HCT116 (cell line): Measurements from ENCODE around the gene KRTCAP3. TPM values are rescaled to one million over a fixed set of nuclear protein-coding genes. Genes with fewer than 3 reads are reported as not detected.

Experiments used
- ATAC-seq: fragments of 200-7000 bp; cut with Tn5 transposase; 2 replicates; pipeline ENCODE4 v1.9.1; 2020; ENCODE audit warnings: mild to moderate bottlenecking, moderate library complexity
- BruUV-seq: library from RNA; stranded (reverse); fragments of 400-500 nt; replicated peaks from 2 replicates; lab custom pipeline; 2021; lab: Mats Ljungman, UMichigan
- CTCF ChIA-PET: fragments of 300-600 bp; sonication (Branson Sonifier 250); formaldehyde crosslinking; loops from one replicate; lab custom pipeline; 2021; ENCODE audit warnings: antibody characterized with exemption; lab: Charles Lee
- POLR2A ChIA-PET: fragments of 300-600, 350-600 bp; sonication (Branson Sonifier 250); formaldehyde crosslinking; loops from one replicate; lab custom pipeline; 2021; ENCODE audit warnings: antibody characterized with exemption; lab: Charles Lee
- RAD21 ChIA-PET, 2 experiments: fragments of 300-600 bp; sonication (Branson Sonifier 250); formaldehyde crosslinking; loops; one replicate each; lab custom pipeline; 2023; ENCODE audit warnings: low total read pairs in 2 of 2; ENCODE audit not compliant: uncharacterized antibody in 2 of 2, unreplicated experiment in 2 of 2, low non-redundant PET in 1 of 2; lab: Charles Lee
- DNase-seq: peaks from one replicate; pipeline ENCODE4 v3.0.0-alpha.2; 2010; ENCODE audit warnings: low read depth, low spot score
- H2AFZ ChIP-seq: fragments of 200-600 bp; shearing (Covaris generic), sonication (generic); 2 replicates; pipeline ENCODE4 v1.6.1; 2017; ENCODE audit warnings: low read depth, mixed run types, mixed read lengths, antibody characterized with exemption, low read length; ENCODE audit not compliant: poor library complexity, severe bottlenecking
- H3K27ac ChIP-seq: 2 replicates; pipeline ENCODE4 v1.5.1; 2012; ENCODE audit warnings: low read depth, low read length
- H3K27me3 ChIP-seq: fragments of 200-600 bp; sonication (generic); 2 replicates; pipeline ENCODE4 v1.6.1; 2016; ENCODE audit warnings: mixed run types, low read length, mixed read lengths; ENCODE audit not compliant: insufficient read depth
- H3K36me3 ChIP-seq, 2 experiments: fragments of 200-500 bp in 1 of 2; fragments of 200-600 bp in 1 of 2; sonication (Bioruptor generic) in 1 of 2; sonication (generic) in 1 of 2; 2 replicates each; pipeline versions ENCODE4 v1.5.1 to v1.6.1; 2014 to 2016; ENCODE audit warnings: low read length in 2 of 2, inconsistent platforms in 1 of 2, mixed read lengths in 1 of 2, mixed run types in 1 of 2; ENCODE audit not compliant: insufficient read depth in 2 of 2, control insufficient read depth in 1 of 2
- H3K4me1 ChIP-seq, 2 experiments: fragments of 200-600 bp in 1 of 2; sonication (generic) in 1 of 2; 2 replicates each; pipeline versions ENCODE4 v1.5.1 to v1.6.1; 2012 to 2017; ENCODE audit warnings: low read length in 2 of 2, inconsistent platforms in 1 of 2, mild to moderate bottlenecking in 1 of 2, mixed read lengths in 1 of 2, mixed run types in 1 of 2, moderate library complexity in 1 of 2; ENCODE audit not compliant: insufficient read depth in 2 of 2, control insufficient read depth in 1 of 2
- H3K4me2 ChIP-seq: fragments of 200-600 bp; sonication (generic); 2 replicates; pipeline ENCODE4 v1.6.1; 2017; ENCODE audit warnings: mixed run types, low read length, mixed read lengths
- H3K4me3 ChIP-seq, 2 experiments: fragments of 200-600 bp in 1 of 2; sonication (generic) in 1 of 2; replicated peaks in 1 of 2; 2 replicates each; pipeline ENCODE4 v1.5.1; 2011 to 2016; ENCODE audit warnings: low read length in 2 of 2, control low read depth in 1 of 2, low read depth in 1 of 2, mild to moderate bottlenecking in 1 of 2, mixed read lengths in 1 of 2, mixed run types in 1 of 2
- H3K79me2 ChIP-seq: fragments of 200-600 bp; sonication (generic); 2 replicates; pipeline ENCODE4 v1.6.1; 2017; ENCODE audit warnings: mild to moderate bottlenecking, mixed run types, low read length, moderate library complexity, mixed read lengths; ENCODE audit not compliant: insufficient read depth
- H3K9ac ChIP-seq: fragments of 200-600 bp; sonication (generic); 2 replicates; pipeline ENCODE4 v1.6.1; 2016; ENCODE audit warnings: low read length, mixed read lengths
- H3K9me2 ChIP-seq: fragments of 200-600 bp; sonication (generic), shearing (Covaris generic); 2 replicates; pipeline ENCODE4 v1.6.1; 2017; ENCODE audit warnings: mixed run types, mild to moderate bottlenecking, moderate library complexity; ENCODE audit not compliant: insufficient read depth
- H3K9me3 ChIP-seq, 2 experiments: fragments of 200-500 bp in 1 of 2; fragments of 200-600 bp in 1 of 2; sonication (Bioruptor generic) in 1 of 2; sonication (generic) in 1 of 2; 2 replicates each; pipeline ENCODE4 v1.6.1; 2014 to 2017; ENCODE audit warnings: low read length in 2 of 2, mixed read lengths in 2 of 2, inconsistent platforms in 1 of 2, low read depth in 1 of 2, mild to moderate bottlenecking in 1 of 2, mixed run types in 1 of 2, moderate library complexity in 1 of 2; ENCODE audit not compliant: control insufficient read depth in 1 of 2, insufficient read depth in 1 of 2
- H4K20me1 ChIP-seq: fragments of 200-600 bp; sonication (generic), shearing (Covaris generic); 2 replicates; pipeline ENCODE4 v1.6.1; 2017; ENCODE audit warnings: mixed run types, mild to moderate bottlenecking, moderate library complexity; ENCODE audit not compliant: insufficient read depth
- ATF3 ChIP-seq: IDR thresholded peaks from 2 replicates; pipeline ENCODE4 v1.6.1; 2012
- CBX3 ChIP-seq: IDR thresholded peaks from 2 replicates; pipeline ENCODE4 v1.6.1; 2012; ENCODE audit warnings: low read depth
- CEBPB ChIP-seq: IDR thresholded peaks from 2 replicates; pipeline ENCODE4 v1.6.1; 2012; ENCODE audit warnings: low read depth
- CTCF ChIP-seq, 3 experiments: fragments of 200-600 bp in 1 of 3; sonication (generic) in 1 of 3; IDR thresholded peaks in 2 of 3; conservative IDR thresholded peaks in 1 of 3; 2 replicates each; pipeline ENCODE4 v1.5.1; 2012 to 2017; ENCODE audit warnings: low read depth in 2 of 3, low read length in 2 of 3, antibody characterized with exemption in 1 of 3, borderline replicate concordance in 1 of 3, control low read depth in 1 of 3, mild to moderate bottlenecking in 1 of 3, mixed read lengths in 1 of 3, mixed run types in 1 of 3, moderate library complexity in 1 of 3; ENCODE audit not compliant: insufficient read depth in 1 of 3
- EGR1 ChIP-seq: IDR thresholded peaks from 2 replicates; pipeline ENCODE4 v1.6.1; 2012; ENCODE audit warnings: low read depth
- ELF1 ChIP-seq: IDR thresholded peaks from 2 replicates; pipeline ENCODE4 v1.6.1; 2012; ENCODE audit warnings: low read depth, borderline replicate concordance
- JUND ChIP-seq: IDR thresholded peaks from 2 replicates; pipeline ENCODE4 v1.6.1; 2012
- MAX ChIP-seq: IDR thresholded peaks from 2 replicates; pipeline ENCODE4 v1.6.1; 2012
- POLR2A ChIP-seq: IDR thresholded peaks from 2 replicates; pipeline ENCODE4 v1.7.0; 2011; ENCODE audit warnings: borderline replicate concordance; ENCODE audit not compliant: insufficient read depth, insufficient read length; ENCODE audit errors: extremely low read depth
- POLR2AphosphoS5 ChIP-seq: IDR thresholded peaks from 2 replicates; pipeline ENCODE4 v1.6.1; 2011; ENCODE audit warnings: mild to moderate bottlenecking, low read depth, low read length, moderate library complexity
- SIN3A ChIP-seq: IDR thresholded peaks from 2 replicates; pipeline ENCODE4 v1.6.1; 2012; ENCODE audit warnings: low read depth
- SP1 ChIP-seq: IDR thresholded peaks from 2 replicates; pipeline ENCODE4 v1.6.1; 2012; ENCODE audit warnings: low read depth
- SRF ChIP-seq: IDR thresholded peaks from 2 replicates; pipeline ENCODE4 v1.6.1; 2012; ENCODE audit warnings: low read depth
- TCF7L2 ChIP-seq: IDR thresholded peaks from 2 replicates; pipeline ENCODE4 v1.7.0; 2011; ENCODE audit warnings: borderline replicate concordance, inconsistent platforms; ENCODE audit not compliant: insufficient read depth, insufficient read length; ENCODE audit errors: extremely low read depth
- ZBTB33 ChIP-seq: IDR thresholded peaks from 2 replicates; pipeline ENCODE4 v1.6.1; 2011; ENCODE audit warnings: mild to moderate bottlenecking, low read length, moderate library complexity; ENCODE audit not compliant: insufficient replicate concordance; ENCODE audit errors: extremely low read depth
- ZFX ChIP-seq: fragments of 450-650 bp; IDR thresholded peaks from 2 replicates; pipeline ENCODE4 v1.6.1; 2017
- intact Hi-C: fragments of 100-400 bp; cut with micrococcal nuclease; formaldehyde crosslinking; loops from 2 replicates; pipeline ENCODE4 v1.10.0; 2022
- total RNA-seq: library from RNA; stranded (reverse); gene quantifications from one replicate; pipeline ENCODE4 v1.2.1, GENCODE V29; 2021; ENCODE audit not compliant: unreplicated experiment

KRTCAP3 gene
- total RNA-seq, 1 experiment from 2014 or later = 65.7 TPM

GRCh38 chr2:27409321-27410073 lies 32.7 kb upstream of the KRTCAP3 start, which contains the start of gene PPM1G:
Gene PPM1G (minus strand): TSS chr2:27409591. CDS start chr2:27409422, 169 bp downstream.
- TF ChIP-seq ATF3 (no peak), CEBPB (no peak), JUND (no peak), SP1 (peak; percentile 79), ZFX (peak; percentile 86), EGR1 (0 out of 2 replicates have a peak, but pooled peaks have one; percentile 37), POLR2A (peak; percentile 90), ZBTB33 (peak; percentile 95), POLR2AphosphoS5 (peak; percentile 99), SIN3A (peak; percentile 88), TCF7L2 (no peak), CBX3 (peak; percentile 49; the same call in 1 of the 2 replicates), SRF (no peak), CTCF (IDR thresholded peaks at IDR 0.05 in 2 of 3, conservative IDR thresholded peaks at IDR 0.05 in 1 of 3; ENCODE audit: borderline replicate concordance in 1 of 3, insufficient read depth in 1 of 3, low read depth in 2 of 3, low read length in 2 of 3) (no peak), ELF1 (peak; percentile 46; the same call in 1 of the 2 replicates), MAX (peak; percentile 93)
- no peaks in the 10 kb centered on the region for H3K9me3 ChIP-seq
- intact Hi-C loops = loop anchor here (2.0 to 5.0 kb wide), 3 partner anchors 19 to 253 kb away; partner anchors contain the start of genes CCDC121, GPN1, NRBP1 and SLC4A1AP
- H3K4me3 ChIP-seq = peak within 1 kb of the TSS; percentile 97 to 98
- peak within 1 kb of the TSS; percentile 84 for H3K4me2 ChIP-seq
- RAD21 ChIA-PET = interaction anchor here in 1 of 2 experiments (1.2 kb wide), 1 partner anchor 19 kb away, joined by 4 read pairs; the partner anchor contains the start of gene NRBP1
- CTCF ChIA-PET = interaction anchor here (0.6 to 3.1 kb wide), 3 partner anchors 21 to 273 kb away, joined by 3 to 22 read pairs (median 3); no protein-coding TSS in a partner anchor
- H3K27me3 ChIP-seq = no peaks in the 10 kb centered on the region
- ATAC-seq (peak; percentile 94), DNase-seq (peak; percentile 82)
- POLR2A ChIA-PET = interaction anchor here (0.8 to 2.6 kb wide), 5 partner anchors 10 to 187 kb away, joined by 3 to 22 read pairs (median 3); partner anchors contain the start of gene NRBP1
- peaks cover 4 to 13% of the 10 kb centered on the region in 2 experiments; a peak in 3 of 4 replicates for H3K36me3 ChIP-seq
- peaks cover 8% of the 10 kb centered on the region; the same call in 1 of the 2 replicates for H4K20me1 ChIP-seq
- H3K79me2 ChIP-seq = peaks cover 49% of the 10 kb centered on the region
- peak within 1 kb of the TSS; percentile 91 for H3K27ac ChIP-seq
- BruUV-seq = no TSS peak
- no peaks in the 10 kb centered on the region for H3K9me2 ChIP-seq
- H2AFZ ChIP-seq = no peak within 1 kb of the TSS
- peaks cover under 1 to 23% of the 10 kb centered on the region in 2 experiments; a peak in 3 of 4 replicates for H3K4me1 ChIP-seq
- H3K9ac ChIP-seq = peak within 1 kb of the TSS; percentile 98
